ENCODE data around the gene EPHA3. TPM values are rescaled to one million over a fixed set of nuclear protein-coding genes. Genes with fewer than 3 reads are reported as not detected.

Gene EPHA3
- total and polyA plus RNA-seq, 2 of the 4 experiments (the other 2 are of a cell fraction) = 0.10 to 0.18 TPM

- no TSS peak for BruUV-seq (replicated peaks)
- in situ Hi-C loops (cut with MboI; ENCODE audit: low sequenced_read_pairs) = no loop called here
- no peak overlapping the region for H3K4ac ChIP-seq (ENCODE audit: low read depth, low read length)
- no peak overlapping the region for H3K27ac ChIP-seq (ENCODE audit: insufficient read depth, low read length)
- H4K91ac ChIP-seq (ENCODE audit: insufficient read depth, low read depth, low read length) = no peak overlapping the region
- no peaks in the 10 kb centered on the region for H3K27me3 ChIP-seq (ENCODE audit: control insufficient read depth, insufficient read depth, low read length)
- no peak overlapping the region for H2BK20ac ChIP-seq (ENCODE audit: low read depth, low read length)
- ATAC-seq (ENCODE audit: low read depth) (no peak), DNase-seq (no peak)
- intact Hi-C loops (cut with micrococcal nuclease) = no loop called here
- H3K36me3 ChIP-seq (ENCODE audit: control insufficient read depth, insufficient read depth, low read length) = no peaks in the 10 kb centered on the region
- H3K79me1 ChIP-seq (ENCODE audit: low read depth in 1 of 2, low read length in 2 of 2) = no peaks in the 10 kb centered on the region
- H2BK5ac ChIP-seq (ENCODE audit: low read depth, low read length, poor library complexity, severe bottlenecking) = no peak overlapping the region
- H3K4me2 ChIP-seq (ENCODE audit: low read depth, low read length) = no peak overlapping the region
- no peaks in the 10 kb centered on the region for H3K9me1 ChIP-seq (ENCODE audit: insufficient read depth, low read length)
- H2AK5ac ChIP-seq (ENCODE audit: low read depth, low read length) = no peak overlapping the region
- H4K8ac ChIP-seq (ENCODE audit: low read depth in 2 of 2, low read length in 2 of 2) = no peak overlapping the region
- TF ChIP-seq MXI1 (IDR thresholded peaks at IDR 0.05; ENCODE audit: borderline replicate concordance, low read depth, low read length) (no peak), CEBPB (IDR thresholded peaks at IDR 0.05; ENCODE audit: low read depth, low read length) (no peak), ELK1 (IDR thresholded peaks at IDR 0.05; ENCODE audit: borderline replicate concordance, low read depth, low read length) (no peak), SMC3 (IDR thresholded peaks at IDR 0.05; ENCODE audit: low read depth, low read length) (no peak), USF2 (IDR thresholded peaks at IDR 0.05; ENCODE audit: low read depth, low read length) (no peak)
- no peak overlapping the region for H3K23ac ChIP-seq (ENCODE audit: low read depth, low read length)
- H3K9ac ChIP-seq (ENCODE audit: low read depth, low read length) = no peak overlapping the region
- ChIA-PET CTCF (interaction anchor here (0.6 kb wide), 1 partner anchor 65 kb away, joined by 3 read pairs; no protein-coding TSS in a partner anchor), POLR2A (ENCODE audit: unreplicated experiment) (no interaction called here)
- dilution Hi-C loops (cut with HindIII; ENCODE audit: low sequenced_read_pairs, unreplicated experiment) = no loop called here
- no peak overlapping the region for H3K56ac ChIP-seq (ENCODE audit: extremely low read depth, insufficient read depth, low read length)
- H2AK9ac ChIP-seq (replicated peaks; ENCODE audit: low read depth, low read length, poor library complexity) = no peak overlapping the region
- no peak overlapping the region for H2BK120ac ChIP-seq (ENCODE audit: low read depth, low read length)
- WGBS, 2 experiments (ENCODE audit: extremely low coverage in 2 of 2, insufficient read length in 1 of 2) = no CpG with 5 or more reads among the region's 3 CpGs
- H2BK15ac ChIP-seq (ENCODE audit: low read depth, low read length) = no peak overlapping the region
- H4K20me1 ChIP-seq (ENCODE audit: insufficient read depth, low read length) = no peaks in the 10 kb centered on the region
- H3K4me3 ChIP-seq (ENCODE audit: insufficient read depth, low read depth, low read length) = no peak overlapping the region
- H3K14ac ChIP-seq (replicated peaks; ENCODE audit: low read depth, low read length) = no peak overlapping the region
- H3K4me1 ChIP-seq (ENCODE audit: control insufficient read depth, insufficient read depth, low read length) = no peaks in the 10 kb centered on the region
- no peak overlapping the region for H4K5ac ChIP-seq (ENCODE audit: low read depth, low read length)
- H3K18ac ChIP-seq (ENCODE audit: low read depth, low read length) = no peak overlapping the region
- H2AFZ ChIP-seq (replicated peaks; ENCODE audit: low read length, poor library complexity) = no peak overlapping the region
- no peaks in the 10 kb centered on the region for H3K9me3 ChIP-seq (ENCODE audit: control insufficient read depth, insufficient read depth, low read length)
Observed at GRCh38 chr3:89198591-89198990, 91.2 kb downstream of the EPHA3 start.
